NOMO-1 treated with DMSO at 0.1 percent for 48 hours (cell line): ENCODE measurements around the gene BIRC6.
"Not testable (repeated sequence)": the region's sequence is repeated elsewhere in the genome, so short reads cannot be mapped to it uniquely, and the experiment has no call there.

Source experiments
- DNase-seq: peaks from one replicate; lab custom pipeline; 2025; ENCODE audit not compliant: unreplicated experiment; lab: John Stamatoyannopoulos, UW

Gene BIRC6, protein sequence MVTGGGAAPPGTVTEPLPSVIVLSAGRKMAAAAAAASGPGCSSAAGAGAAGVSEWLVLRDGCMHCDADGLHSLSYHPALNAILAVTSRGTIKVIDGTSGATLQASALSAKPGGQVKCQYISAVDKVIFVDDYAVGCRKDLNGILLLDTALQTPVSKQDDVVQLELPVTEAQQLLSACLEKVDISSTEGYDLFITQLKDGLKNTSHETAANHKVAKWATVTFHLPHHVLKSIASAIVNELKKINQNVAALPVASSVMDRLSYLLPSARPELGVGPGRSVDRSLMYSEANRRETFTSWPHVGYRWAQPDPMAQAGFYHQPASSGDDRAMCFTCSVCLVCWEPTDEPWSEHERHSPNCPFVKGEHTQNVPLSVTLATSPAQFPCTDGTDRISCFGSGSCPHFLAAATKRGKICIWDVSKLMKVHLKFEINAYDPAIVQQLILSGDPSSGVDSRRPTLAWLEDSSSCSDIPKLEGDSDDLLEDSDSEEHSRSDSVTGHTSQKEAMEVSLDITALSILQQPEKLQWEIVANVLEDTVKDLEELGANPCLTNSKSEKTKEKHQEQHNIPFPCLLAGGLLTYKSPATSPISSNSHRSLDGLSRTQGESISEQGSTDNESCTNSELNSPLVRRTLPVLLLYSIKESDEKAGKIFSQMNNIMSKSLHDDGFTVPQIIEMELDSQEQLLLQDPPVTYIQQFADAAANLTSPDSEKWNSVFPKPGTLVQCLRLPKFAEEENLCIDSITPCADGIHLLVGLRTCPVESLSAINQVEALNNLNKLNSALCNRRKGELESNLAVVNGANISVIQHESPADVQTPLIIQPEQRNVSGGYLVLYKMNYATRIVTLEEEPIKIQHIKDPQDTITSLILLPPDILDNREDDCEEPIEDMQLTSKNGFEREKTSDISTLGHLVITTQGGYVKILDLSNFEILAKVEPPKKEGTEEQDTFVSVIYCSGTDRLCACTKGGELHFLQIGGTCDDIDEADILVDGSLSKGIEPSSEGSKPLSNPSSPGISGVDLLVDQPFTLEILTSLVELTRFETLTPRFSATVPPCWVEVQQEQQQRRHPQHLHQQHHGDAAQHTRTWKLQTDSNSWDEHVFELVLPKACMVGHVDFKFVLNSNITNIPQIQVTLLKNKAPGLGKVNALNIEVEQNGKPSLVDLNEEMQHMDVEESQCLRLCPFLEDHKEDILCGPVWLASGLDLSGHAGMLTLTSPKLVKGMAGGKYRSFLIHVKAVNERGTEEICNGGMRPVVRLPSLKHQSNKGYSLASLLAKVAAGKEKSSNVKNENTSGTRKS (N-terminal part only)

DNA sequence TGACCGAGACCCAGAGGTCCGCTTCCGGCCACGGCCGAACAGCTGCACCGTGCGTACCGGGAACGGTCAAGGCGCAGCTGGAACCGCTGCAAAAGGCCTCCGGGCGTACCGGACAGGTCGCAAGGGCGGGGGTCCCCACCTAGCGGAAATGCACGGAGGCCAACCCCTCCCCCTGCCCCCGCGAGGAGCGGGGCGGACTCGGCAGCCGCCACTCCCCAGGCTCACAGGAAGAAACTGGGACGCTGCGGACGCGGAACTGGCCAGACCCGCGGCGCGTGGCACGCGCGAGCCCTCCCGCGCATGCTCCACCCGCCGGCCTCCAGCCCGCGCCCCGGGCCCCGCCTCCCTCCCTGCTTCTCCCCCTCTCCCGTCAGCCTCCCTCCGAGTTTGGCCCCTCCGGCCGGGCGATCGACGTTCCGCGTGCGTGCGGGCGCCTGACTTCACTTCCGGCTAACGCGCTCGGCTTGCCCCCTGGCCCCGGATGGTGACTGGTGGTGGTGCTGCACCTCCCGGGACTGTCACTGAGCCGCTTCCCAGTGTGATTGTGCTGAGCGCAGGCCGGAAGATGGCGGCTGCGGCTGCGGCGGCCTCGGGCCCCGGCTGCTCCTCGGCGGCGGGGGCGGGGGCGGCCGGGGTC is at the start of gene BIRC6:
Gene BIRC6, plus strand, starts transcription at position 343 of the 637 bp plus-strand sequence. Its CDS starts 139 bp downstream, at position 482.
- DNase-seq: peak; percentile 97

DNA sequence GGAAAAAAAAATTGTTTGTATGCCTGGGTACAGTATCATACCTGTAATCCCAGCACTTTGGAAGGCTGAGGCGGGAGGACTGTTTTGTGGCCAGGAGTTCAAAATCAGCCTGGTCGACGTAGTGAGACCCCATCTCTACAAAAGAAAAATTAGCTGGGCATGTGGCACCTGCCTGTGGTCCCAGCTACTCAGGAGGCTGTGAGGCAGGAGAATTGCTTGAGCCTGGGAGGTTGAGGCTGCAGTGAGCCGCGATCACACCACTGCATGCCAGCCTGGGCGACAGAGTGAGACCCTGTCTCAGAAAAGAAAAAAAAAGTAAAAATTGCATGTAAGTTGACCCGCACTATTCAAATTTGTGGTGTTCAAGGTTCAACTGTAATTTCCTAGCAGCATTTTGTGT is 46.2 kb upstream of the BIRC6 start:
- DNase-seq: no peak

DNA sequence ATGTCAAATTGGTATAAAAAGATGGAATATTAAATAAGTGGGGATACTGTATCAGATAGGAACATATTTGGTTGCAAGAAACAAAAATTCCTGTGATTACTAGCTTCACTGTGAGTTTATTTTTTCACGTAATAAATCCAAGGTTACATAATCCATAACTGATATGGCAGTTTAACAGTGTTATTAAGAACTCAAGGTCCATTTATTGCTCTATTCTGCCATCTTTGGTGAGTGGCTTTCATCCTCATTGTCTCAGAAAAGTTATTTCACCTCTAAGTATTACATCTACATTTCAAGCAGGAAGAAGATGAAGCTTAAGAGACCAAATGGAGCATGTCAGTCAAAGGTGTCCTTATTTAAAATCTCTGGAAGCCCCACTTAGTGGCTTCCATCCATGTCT is 41.9 kb upstream of the BIRC6 start:
- no peak for DNase-seq

DNA sequence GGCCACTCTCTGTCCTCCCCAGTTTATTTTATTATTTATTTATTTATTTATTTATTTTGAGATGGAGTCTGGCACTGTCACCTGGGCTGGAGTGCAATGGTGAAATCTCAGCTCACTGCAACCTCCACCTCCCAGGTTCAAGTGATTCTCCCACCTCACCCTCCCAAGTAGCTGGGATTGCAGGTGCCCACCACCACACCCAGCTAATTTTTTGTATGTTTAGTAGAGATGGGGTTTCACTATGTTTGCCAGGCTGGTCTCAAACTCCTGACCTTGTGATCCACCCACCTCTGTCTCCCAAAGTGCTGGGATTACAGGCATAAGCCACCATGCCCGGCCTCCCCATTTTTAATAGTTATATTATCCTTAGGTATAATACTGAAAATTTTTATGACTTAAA is 28.1 kb upstream of the BIRC6 start:
- not testable (repeated sequence) for DNase-seq

DNA sequence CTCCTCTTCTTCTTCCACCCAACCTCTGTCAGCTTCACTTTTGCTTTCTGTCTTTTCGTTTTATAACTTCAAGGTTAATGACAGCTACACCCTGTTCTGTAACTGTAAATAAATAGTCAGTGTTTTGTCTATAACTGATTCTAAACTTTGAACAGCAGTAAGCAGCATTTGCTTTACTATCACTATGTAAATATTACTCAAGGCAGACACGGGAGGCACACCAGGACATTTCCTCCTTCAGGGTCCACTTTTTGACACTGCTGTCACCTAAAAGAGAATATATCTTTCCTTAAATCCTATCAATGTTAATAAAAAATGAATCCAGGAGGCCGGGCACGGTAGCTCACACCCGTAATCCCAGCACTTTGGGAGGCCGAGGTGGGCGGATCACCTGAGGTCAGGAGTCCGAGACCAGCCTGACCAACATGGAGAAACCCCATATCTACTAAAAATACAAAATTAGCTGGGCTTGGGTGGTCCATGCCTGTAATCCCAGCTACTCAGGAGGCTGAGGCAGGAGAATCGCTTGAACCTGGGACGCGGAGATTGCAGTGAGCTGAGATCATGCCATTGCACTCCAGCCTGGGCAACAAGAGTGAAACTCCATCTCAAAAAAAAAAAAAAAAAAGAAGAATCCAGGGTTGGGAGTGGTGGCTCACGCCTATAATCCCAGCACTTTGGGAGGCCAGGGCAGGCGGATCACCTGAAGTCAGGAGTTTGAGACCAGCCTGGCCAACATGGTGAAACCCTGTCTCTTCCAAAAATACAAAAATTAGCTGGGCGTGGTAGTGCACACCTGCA is 27.4 kb upstream of the BIRC6 start:
- not testable (repeated sequence) for DNase-seq

DNA sequence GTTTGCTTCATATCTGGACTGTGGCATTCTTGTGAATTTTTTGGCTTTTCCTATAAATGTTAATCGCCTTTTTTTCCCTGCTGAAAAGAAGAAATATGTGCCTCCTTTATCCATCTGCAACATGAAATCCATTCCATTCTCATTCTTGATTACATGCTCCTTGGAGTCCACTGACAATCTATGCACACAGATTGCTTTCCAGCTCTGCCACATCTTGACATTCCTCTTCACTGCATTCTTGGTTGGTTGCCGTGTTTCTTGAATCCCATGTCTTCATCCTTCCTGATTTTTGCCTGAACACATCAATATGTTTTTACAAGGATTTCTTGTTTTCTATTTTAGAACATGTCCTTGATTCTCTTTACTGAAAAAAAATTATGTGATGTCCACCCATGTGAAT is 26.7 kb upstream of the BIRC6 start:
- no peak for DNase-seq

DNA sequence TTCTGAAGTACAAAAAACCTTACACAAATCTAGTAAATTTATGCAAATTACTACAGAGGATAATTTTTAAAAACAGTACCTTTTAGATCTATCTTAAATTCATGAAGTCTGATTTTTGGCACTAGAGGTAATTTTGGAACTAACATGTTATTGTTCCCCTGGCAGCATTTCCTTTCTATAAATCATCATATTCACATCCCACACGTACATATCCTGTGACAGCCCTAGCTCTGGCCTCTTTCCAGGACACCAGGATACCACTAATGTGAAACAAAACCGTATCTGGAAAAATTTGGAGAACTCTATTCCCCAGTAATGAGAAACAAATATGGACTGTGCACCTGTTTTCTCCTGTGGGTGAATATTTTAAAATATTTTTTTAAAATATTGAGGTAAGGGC is 14.0 kb upstream of the BIRC6 start:
- no peak for DNase-seq

DNA sequence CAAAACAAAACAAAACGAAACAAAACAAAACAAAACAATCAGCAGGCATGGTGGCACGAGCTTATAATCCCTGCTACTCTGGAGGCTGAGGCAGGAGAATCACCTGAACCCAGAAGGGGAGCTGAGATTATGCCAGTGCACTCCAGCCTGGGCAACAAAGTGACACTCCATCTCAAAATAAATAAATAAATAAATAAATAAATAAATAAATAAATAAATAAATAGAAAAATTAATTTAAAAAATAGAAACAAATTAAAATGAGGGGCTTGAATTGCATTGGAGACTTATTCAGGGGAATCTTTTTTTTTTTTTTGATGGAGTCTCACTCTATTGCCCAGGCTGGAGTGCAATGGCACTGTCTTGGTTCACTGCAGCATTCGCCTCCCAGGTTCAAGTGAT is 6.0 kb upstream of the BIRC6 start:
- DNase-seq: not testable (repeated sequence)

DNA sequence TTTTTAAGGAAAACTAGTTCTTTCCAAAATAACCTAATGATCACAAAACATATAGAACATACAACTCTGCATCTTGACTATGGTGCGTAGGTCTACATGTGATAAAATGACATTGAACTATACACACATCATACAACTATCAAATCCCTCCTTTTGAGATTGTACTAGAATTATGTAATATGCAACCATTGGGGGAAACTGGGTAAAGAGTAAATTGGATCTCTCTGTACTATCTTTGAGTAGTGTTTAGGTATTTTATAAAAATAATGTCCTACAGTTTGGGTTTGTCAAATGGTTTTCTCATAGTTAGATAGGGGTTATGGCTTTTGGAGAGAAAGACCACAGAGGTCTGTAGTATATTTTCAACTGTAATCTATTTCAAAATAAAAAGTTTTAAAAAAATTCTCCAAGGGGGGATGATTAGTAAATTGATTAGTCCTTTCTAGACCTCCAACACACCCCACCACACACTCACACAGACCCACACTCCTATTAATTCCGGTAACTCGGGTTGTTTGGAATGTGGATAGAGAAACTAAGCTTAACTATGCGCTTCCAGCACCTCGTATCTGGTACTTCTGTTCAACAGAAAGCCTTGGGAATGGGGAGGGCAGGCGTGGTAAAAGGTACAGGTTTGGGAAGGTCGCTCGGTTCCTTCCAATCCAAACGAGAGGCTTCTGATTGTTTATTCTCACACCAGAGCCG is 695 bp upstream of the BIRC6 start:
- peak; percentile 27 for DNase-seq

DNA sequence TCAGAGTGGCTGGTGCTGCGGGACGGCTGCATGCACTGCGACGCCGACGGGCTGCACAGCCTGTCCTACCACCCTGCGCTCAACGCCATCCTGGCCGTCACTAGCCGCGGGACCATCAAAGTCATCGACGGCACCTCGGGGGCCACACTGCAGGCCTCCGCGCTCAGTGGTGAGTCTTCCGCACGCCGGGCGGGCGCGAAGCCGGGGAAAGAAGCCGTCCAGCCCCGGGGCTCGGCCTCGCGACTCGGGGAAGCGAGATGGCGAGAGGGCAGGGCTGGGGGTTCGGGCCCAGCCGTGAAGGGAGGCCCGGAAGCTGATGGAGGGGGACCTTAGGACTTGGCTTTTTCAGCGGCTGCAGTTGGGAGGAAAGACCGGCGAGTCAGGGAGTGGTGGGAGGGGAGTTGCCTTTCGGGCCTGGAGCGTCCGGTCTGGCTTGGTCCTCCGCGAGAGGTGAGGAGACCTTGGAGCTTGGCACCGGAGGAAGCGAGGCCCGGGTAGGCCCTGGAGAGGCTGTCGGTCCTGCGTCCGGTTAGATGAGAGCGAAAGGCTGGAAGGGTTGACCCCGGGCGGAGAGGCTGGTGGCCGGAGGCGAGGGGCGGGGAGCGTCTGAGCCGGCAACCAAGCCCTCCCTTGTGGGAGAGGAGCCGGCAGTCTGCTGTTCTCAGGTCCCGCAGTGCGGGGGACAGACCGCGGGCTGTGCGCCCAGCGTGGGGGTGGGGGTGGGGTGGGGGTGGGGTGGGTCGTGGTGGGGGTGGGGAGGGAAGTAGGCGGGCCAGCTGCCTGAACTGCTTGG is 691 bp downstream of the BIRC6 start:
- DNase-seq: no peak

DNA sequence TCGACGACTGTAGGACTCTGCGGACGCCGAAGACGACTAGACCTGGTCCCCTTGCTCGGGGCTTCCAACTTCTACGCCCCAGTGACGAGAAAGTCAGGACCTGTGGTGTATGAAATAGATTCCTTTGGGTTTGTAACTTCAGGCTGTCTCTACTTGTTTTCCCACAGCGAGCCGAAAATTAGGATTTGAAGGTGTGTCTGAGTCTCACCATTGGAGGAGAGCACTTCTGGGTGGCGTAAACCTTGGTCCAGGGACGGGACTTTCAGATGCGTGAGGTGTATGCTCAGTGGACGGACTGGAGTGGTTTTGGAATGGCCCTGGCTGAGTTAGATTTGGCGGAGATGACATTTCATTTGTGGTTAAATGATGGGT is 1.3 kb downstream of the BIRC6 start:
- DNase-seq: no peak

DNA sequence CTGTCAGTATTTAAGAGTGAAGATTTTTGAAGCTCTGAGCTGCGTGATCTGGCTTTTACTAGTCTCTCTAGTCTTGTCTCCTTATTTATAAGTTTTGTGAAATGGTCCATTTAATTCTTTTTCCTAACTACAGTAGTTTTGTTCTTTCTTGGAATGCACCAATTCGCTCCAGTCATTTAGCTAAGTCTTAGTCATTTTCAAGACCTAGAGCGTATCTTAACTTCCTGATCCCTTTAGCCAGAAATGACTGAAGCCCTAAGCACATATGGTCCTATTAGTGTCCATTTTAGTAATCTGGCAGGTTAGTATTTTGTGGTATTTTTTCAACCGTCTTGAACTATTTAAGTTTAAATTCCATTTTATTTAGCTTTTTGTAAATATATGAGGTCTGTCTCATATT is 3.6 kb downstream of the BIRC6 start:
- no peak for DNase-seq

DNA sequence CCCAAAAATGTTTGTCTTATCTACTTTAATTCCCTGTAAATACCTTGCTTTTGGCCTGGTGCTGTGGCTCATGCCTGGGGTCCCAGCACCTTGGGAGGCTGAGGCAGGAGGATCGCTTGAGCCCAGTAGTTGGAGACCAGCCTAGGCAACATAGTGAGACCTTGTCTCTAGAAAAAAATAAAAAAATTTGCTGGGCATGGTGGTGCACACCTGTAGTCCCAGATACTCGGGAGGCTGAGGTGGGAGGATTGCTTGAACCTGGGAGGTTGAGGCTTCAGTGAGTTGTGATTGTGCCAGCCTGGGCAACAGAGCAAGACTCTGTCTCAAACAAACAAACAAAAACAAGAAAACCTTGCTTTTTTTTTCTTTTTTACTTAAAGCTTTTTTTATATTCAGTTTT is 6.2 kb downstream of the BIRC6 start:
- not testable (repeated sequence) for DNase-seq

DNA sequence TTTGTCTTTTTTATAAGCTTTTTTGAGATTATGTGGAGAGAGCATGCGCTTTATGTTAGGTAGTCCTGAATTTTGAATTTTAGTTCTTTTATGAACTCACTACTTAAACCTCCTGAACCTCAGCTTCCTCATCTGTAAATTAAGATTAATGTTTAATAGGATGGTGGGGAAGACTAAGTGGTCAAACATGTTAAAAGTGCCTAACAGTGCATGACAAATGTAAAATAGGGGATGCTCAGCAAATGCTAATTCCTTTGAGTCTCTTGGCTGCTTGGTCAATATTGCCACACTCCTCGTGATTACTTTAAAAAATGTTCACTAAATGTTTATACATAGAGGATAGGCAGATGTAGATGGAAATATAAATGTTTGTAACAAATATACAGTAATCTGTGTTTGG is 6.8 kb downstream of the BIRC6 start:
- no peak for DNase-seq

DNA sequence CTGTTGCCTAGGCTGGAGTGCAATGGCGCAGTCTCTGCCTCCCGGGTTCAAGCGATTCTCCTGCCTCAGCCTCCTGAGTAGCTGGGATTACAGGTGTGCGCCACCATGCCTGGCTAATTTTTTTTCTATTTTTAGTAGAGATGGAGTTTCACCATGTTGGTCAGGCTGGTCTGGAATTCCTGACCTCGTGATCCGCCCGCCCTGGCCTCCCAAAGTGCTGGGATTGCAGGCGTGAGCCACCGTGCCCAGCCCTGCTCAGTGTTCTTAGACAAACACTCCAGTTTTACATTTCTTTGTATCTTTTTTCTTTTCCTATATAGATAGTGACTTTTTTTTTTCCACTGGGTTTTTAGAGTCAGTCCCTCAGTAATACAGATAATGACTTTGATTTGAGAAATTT is 7.5 kb downstream of the BIRC6 start:
- DNase-seq: not testable (repeated sequence)

DNA sequence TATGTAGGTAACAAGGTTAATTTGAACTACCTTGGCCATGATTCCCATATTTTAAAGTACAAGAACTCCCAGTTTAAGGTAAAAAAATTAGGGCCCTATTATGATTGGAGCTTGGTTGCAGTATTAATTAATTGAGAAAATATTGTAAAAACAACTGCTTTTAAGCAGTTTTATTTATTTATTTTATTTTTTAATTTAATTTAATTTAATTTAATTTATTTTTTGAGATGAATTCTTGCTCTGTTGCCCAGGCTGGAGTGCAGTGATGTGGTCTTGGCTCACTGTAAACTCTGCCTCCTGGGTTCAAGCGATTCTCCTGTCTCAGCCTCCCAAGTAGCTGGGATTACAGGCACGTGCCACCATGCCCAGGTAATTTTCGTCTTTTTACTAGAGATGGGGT is 8.9 kb downstream of the BIRC6 start:
- DNase-seq: not testable (repeated sequence)

DNA sequence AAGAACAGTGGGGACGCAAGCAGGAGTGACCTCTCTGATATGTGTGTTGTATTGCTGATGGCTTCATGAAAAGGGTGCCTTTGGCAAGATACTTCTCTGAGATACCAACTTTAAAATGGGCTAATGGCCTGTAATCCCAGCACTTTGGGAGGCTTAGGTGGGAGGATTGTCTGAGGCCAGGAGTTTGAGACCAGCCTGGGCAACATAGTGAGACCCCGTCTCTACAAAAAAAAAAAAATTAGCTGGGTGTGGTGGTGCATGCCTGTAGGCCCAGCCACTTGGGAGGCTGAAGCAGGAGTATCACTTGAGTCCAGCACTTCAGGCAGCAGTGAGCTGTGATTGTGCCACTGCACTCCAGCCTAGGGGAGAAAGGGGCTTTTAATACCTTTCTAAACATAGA is 9.8 kb downstream of the BIRC6 start:
- no peak for DNase-seq

DNA sequence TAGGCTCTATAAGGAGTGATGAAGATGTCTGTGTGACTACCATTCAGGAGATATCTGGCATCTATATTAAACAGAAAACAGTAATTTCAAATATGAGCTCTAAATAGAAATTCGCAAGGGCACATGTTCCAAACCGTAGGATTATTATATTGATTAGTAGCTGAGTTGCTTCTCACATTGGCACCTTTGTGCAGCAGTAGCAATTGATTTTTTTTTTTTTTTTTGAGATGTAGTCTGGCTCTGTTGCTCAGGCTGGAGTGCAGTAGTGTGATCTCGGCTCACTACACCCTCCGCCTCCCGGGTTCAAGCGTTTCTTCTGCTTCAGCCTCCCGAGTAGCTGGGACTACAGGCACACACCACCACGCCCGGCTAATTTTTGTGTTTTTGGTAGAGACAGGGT is 12.4 kb downstream of the BIRC6 start:
- no peak for DNase-seq

DNA sequence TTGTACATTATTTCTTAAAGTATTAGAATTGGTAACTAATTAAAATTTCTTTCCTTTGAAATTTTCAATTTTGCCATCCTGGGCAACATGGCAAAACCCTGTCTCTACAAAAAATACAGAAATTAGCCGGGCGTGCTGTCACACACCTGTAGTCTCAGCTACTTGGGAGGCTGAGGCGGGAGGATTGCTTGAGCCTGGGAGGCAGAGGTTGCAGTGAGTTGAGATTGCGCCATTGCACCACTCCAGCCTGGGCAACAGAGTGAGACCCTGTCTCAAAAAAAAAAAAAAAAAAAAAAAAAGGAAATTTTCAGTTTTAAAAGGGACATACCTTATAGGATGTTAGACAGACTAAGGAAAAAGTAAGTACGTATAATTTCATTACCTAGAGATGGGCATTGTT is 14.1 kb downstream of the BIRC6 start:
- not testable (repeated sequence) for DNase-seq
